Measurements from ENCODE around the gene ADAMTSL1. TPM values are rescaled to one million over a fixed set of nuclear protein-coding genes. Genes with fewer than 3 reads are reported as not detected.

ADAMTSL1 gene
- polyA plus RNA-seq, 1 donor from 2014 or later: 1.1 TPM

DNA sequence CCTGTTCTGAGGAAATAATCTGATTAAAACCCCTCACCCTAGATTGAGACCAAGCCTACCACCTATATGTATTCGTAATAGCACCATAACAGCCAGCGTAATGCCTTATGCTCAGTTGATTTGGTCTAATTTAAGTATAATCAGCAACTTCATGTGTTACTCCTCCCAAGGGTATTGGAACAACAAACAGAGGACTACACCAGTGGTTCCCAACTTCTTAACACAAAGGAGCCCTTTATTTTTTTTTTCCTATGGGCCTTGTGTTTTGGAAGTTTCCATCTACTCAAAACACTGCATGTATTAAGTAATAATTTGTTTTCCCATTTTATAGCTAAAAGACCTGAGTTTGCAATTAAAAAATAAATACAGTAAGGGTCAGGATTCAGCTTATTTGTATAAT lies 140.7 kb downstream of the ADAMTSL1 start:
- no peak overlapping the region for H3K4me3 ChIP-seq (ENCODE audit: low read length)
- H3K4me2 ChIP-seq (ENCODE audit: low read length): no peak overlapping the region
- TF ChIP-seq MXI1 (conservative IDR thresholded peaks at IDR 0.05; ENCODE audit: poor library complexity, severe bottlenecking): no peak
- no peak for TF ChIP-seq RAD21 (conservative IDR thresholded peaks at IDR 0.05)
- no peak for TF ChIP-seq SMC3 (conservative IDR thresholded peaks at IDR 0.05; ENCODE audit: poor library complexity)
- TF ChIP-seq, protein P1, sequence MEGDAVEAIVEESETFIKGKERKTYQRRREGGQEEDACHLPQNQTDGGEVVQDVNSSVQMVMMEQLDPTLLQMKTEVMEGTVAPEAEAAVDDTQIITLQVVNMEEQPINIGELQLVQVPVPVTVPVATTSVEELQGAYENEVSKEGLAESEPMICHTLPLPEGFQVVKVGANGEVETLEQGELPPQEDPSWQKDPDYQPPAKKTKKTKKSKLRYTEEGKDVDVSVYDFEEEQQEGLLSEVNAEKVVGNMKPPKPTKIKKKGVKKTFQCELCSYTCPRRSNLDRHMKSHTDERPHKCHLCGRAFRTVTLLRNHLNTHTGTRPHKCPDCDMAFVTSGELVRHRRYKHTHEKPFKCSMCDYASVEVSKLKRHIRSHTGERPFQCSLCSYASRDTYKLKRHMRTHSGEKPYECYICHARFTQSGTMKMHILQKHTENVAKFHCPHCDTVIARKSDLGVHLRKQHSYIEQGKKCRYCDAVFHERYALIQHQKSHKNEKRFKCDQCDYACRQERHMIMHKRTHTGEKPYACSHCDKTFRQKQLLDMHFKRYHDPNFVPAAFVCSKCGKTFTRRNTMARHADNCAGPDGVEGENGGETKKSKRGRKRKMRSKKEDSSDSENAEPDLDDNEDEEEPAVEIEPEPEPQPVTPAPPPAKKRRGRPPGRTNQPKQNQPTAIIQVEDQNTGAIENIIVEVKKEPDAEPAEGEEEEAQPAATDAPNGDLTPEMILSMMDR (IDR thresholded peaks at IDR 0.05; ENCODE audit: poor library complexity, severe bottlenecking): no peak
- no peak for TF ChIP-seq EP300 (conservative IDR thresholded peaks at IDR 0.05; ENCODE audit: poor library complexity, severe bottlenecking)
- TF ChIP-seq POLR2AphosphoS5 (IDR thresholded peaks at IDR 0.05): no peak
- TF ChIP-seq EZH2 (IDR thresholded peaks at IDR 0.05; ENCODE audit: borderline replicate concordance, insufficient read depth, low read length, poor library complexity, severe bottlenecking): no peak
- TF ChIP-seq, protein P2, sequence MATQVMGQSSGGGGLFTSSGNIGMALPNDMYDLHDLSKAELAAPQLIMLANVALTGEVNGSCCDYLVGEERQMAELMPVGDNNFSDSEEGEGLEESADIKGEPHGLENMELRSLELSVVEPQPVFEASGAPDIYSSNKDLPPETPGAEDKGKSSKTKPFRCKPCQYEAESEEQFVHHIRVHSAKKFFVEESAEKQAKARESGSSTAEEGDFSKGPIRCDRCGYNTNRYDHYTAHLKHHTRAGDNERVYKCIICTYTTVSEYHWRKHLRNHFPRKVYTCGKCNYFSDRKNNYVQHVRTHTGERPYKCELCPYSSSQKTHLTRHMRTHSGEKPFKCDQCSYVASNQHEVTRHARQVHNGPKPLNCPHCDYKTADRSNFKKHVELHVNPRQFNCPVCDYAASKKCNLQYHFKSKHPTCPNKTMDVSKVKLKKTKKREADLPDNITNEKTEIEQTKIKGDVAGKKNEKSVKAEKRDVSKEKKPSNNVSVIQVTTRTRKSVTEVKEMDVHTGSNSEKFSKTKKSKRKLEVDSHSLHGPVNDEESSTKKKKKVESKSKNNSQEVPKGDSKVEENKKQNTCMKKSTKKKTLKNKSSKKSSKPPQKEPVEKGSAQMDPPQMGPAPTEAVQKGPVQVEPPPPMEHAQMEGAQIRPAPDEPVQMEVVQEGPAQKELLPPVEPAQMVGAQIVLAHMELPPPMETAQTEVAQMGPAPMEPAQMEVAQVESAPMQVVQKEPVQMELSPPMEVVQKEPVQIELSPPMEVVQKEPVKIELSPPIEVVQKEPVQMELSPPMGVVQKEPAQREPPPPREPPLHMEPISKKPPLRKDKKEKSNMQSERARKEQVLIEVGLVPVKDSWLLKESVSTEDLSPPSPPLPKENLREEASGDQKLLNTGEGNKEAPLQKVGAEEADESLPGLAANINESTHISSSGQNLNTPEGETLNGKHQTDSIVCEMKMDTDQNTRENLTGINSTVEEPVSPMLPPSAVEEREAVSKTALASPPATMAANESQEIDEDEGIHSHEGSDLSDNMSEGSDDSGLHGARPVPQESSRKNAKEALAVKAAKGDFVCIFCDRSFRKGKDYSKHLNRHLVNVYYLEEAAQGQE (IDR thresholded peaks at IDR 0.05; ENCODE audit: borderline replicate concordance): no peak
- no peak for TF ChIP-seq TAF1 (IDR thresholded peaks at IDR 0.05; ENCODE audit: low read depth)
- H3K79me2 ChIP-seq (replicated peaks; ENCODE audit: insufficient read depth, low read length): no peaks in the 10 kb centered on the region
- no peaks in the 10 kb centered on the region for H3K9me3 ChIP-seq (ENCODE audit: low read length)
- no peak overlapping the region for H2AFZ ChIP-seq (ENCODE audit: low read depth, low read length)
- H3K9me2 ChIP-seq (ENCODE audit: insufficient read depth, low read length): no peaks in the 10 kb centered on the region
- H3K36me3 ChIP-seq (ENCODE audit: insufficient read depth, low read length): no peaks in the 10 kb centered on the region
- no peaks in the 10 kb centered on the region for H3K27me3 ChIP-seq (ENCODE audit: insufficient read depth, low read depth, low read length)
- no peaks in the 10 kb centered on the region for H4K20me1 ChIP-seq (ENCODE audit: insufficient read depth)
- H3K27ac ChIP-seq (ENCODE audit: low read length): no peak overlapping the region
- no peaks in the 10 kb centered on the region for H3F3A ChIP-seq (ENCODE audit: insufficient read depth, low read length, poor library complexity, severe bottlenecking)
- no peak overlapping the region for H3K9ac ChIP-seq (ENCODE audit: low read length)

DNA sequence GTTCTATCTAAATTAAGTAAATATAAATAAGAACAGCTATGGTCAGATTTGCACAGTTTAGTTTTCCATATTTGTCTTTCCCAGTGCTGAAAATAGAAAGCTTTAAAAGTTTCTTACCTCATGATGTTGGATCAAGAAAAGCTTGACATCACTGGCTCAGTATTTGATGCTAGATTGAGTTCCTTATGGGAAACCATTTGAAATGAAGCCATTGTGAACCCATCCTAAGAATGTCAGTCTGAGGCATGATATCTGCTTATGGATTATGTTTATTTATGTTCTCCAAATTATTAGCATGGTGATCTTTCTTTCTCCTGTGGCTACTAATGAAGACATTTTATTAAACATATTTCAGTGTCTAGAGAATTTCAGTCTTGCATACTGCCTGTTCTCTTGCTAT lies 143.0 kb downstream of the ADAMTSL1 start:
- H3K9ac ChIP-seq (ENCODE audit: low read length): no peak overlapping the region
- no peak overlapping the region for H3K4me3 ChIP-seq (ENCODE audit: low read length)
- no peaks in the 10 kb centered on the region for H3K36me3 ChIP-seq (ENCODE audit: insufficient read depth, low read length)
- H3K27ac ChIP-seq (ENCODE audit: low read length): no peak overlapping the region
- H3K9me3 ChIP-seq (ENCODE audit: low read length): no peaks in the 10 kb centered on the region
- no peak overlapping the region for H2AFZ ChIP-seq (ENCODE audit: low read depth, low read length)
- H3K27me3 ChIP-seq (ENCODE audit: insufficient read depth, low read depth, low read length): no peaks in the 10 kb centered on the region
- H4K20me1 ChIP-seq (ENCODE audit: insufficient read depth): no peaks in the 10 kb centered on the region
- TF ChIP-seq EZH2 (IDR thresholded peaks at IDR 0.05; ENCODE audit: borderline replicate concordance, insufficient read depth, low read length, poor library complexity, severe bottlenecking): no peak
- TF ChIP-seq RAD21 (conservative IDR thresholded peaks at IDR 0.05): no peak
- no peak for TF ChIP-seq POLR2AphosphoS5 (IDR thresholded peaks at IDR 0.05)
- no peak for TF ChIP-seq MXI1 (conservative IDR thresholded peaks at IDR 0.05; ENCODE audit: poor library complexity, severe bottlenecking)
- no peak for TF ChIP-seq SMC3 (conservative IDR thresholded peaks at IDR 0.05; ENCODE audit: poor library complexity)
- H3K4me2 ChIP-seq (ENCODE audit: low read length): no peak overlapping the region
- no peaks in the 10 kb centered on the region for H3K79me2 ChIP-seq (replicated peaks; ENCODE audit: insufficient read depth, low read length)
- H3F3A ChIP-seq (ENCODE audit: insufficient read depth, low read length, poor library complexity, severe bottlenecking): no peaks in the 10 kb centered on the region
- no peaks in the 10 kb centered on the region for H3K9me2 ChIP-seq (ENCODE audit: insufficient read depth, low read length)

Measured in neural cell (in vitro differentiated cells).